GM21529 (cell line): ENCODE results near the gene PGLYRP2.

Experiments used
- ATAC-seq: cut with Tn5 transposase; IDR thresholded peaks from one replicate; pipeline ENCODE4 v1.9.1; 2021; ENCODE audit not compliant: unreplicated experiment

The PGLYRP2 gene

DNA sequence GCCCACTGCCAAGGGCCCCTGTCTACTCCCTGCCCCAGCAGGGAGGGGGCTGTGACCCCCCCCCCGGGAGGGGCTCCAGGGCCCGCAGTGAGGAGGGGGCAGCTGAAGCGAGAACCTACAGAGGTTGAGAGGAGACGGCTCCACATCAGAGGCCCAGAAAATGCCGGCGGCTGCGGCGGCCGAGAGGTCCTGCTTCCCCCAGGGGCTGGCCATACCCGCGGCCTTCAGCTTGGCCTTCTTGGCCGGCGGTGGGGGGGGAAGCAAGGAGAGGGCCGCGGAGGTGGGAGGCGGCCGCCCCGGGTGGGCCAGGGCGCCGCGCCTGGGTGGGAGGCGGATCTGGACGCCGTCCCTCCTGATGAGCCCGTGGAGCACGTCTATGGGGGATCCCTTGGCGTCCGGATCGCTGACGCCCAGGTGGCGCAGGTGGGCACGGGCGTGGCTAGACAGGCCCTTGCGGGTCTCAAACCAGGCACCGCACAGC, 51.3 kb downstream of the PGLYRP2 start:
- no peak for ATAC-seq

DNA sequence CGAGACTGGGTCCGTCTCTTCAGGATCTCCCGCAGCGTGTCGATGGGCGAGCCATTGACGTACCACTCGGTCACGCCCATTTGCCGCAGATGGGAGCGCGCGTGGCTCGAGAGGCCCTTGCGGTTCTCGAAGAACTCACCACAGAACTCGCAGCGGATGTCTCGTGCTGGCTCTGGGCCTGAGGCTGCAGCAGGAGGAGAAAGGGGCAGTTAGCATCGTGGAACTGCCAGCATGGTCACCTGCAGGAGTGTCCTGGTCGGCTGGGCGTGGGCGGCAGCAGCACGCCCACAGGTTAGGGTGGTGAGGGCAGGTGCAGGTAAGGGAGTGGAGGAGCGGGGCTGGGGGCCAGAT, 52.0 kb downstream of the PGLYRP2 start:
- no peak for ATAC-seq

DNA sequence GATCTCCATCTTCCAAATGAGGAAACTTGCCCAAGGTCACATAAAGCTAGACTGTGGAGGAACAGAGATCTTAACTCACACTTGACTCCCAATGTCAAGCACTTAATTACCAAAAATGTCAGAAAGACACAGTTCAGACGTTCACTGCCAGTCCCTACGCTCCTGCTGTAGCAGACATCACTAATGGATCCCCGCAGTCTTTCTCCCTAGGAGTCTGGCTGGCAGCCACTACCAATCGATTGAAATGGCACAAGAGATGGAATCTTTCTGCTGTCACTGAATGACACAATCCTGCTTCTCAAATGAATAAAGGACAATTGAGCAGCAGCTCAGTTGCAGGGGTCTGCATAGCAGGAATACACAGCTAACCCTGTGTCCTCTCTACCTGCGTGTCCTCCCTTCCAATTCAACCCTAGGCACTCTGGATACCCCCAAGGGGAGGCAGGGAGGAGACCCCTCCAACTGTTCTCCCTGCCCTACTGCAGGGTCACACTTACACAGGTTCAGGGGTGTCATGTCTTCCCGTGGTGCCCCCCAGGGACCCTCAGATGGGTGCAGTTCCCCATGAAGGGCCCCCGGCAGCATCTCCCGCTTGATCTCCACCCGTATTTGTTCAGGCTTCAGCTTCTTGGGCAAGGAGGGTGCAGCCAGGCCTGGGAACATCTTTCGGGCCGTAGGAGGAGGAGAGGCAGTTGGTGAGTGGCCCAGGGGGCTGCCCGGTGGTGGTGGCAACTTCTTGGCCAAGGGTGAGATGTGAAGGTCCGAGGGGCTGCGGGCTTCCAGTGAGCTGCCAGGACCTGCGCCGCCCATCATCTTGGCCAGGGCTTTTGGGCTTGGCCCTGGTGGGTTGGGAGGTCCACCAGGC, 52.6 kb downstream of the PGLYRP2 start:
- ATAC-seq: no peak

DNA sequence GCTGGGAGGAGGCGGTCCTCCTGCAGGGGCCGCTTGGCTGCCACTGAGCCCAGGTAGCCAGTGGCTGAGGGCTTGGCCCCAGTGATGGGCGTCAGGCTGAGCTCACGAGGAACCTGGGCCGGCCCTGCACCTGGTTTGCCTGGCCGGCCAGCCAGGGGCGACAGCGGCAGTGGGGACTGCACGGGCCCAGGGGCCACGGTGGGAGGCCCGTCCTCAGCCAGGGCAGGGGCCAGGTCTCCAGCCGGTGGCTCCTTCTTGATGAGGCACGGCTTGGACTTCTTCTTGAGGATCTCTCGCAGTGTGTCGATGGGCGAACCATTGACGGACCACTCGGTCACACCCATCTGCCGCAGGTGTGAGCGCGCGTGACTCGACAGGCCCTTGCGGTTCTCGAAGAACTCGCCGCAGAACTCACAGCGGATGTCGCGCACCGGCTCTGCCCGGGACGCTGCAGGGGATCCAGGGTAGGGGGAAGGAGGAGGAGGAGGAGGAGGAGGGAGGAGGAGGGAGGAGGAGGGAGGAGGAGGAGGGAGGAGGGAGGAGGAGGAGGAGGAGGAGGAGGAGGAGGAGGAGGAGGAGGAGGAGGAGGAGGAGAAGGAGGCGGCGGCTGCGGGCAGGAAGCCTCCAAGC, 53.9 kb downstream of the PGLYRP2 start:
- ATAC-seq: no peak

DNA sequence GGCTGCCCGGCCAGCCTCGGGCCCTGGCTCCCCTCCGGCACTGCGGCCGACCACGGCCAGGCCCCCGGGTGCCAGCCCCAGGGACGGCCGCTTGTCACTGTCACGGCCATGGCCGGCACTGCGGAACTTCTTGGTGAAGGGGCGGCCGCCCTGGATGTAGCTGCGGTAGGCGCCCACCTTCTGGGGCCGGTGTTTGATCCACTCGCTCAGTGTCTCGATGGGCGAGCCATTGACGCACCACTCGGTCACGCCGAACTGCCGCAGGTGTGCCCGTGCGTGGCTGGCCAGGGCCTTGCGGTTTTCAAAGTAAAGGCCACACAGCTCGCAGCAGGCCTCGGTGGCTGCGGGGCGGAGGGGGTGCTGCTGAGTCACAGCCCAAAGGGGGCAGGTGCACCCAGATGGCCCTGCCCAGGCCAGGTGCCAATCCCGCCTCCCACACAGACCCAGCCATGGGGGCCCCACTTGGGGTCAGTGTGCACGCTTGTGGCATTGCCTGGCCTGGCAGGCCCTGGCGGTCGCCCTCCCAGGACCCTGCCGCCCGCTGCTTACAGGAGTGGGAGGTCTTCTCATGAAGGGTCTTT, 54.5 kb downstream of the PGLYRP2 start:
- ATAC-seq: no peak

DNA sequence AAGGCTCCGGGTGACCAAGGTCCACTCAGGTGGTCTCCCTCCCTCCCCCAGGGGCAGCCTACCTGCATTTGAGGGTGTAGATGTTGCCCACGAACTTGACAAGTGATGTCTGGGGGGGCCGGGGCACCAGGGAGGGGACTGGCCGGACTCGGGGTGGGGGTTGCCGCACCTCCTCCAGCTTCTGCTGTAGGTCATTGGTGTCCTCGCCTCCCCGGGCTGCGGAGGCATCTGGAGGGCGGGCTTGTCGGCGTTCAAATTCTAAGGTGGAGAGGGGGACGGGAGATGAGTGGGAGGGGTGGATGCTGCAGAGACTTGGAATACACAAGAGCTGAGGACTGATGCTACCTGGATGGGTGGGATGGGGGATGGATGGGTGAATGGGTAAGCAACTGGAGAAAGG, 55.2 kb downstream of the PGLYRP2 start:
- ATAC-seq: no peak

DNA sequence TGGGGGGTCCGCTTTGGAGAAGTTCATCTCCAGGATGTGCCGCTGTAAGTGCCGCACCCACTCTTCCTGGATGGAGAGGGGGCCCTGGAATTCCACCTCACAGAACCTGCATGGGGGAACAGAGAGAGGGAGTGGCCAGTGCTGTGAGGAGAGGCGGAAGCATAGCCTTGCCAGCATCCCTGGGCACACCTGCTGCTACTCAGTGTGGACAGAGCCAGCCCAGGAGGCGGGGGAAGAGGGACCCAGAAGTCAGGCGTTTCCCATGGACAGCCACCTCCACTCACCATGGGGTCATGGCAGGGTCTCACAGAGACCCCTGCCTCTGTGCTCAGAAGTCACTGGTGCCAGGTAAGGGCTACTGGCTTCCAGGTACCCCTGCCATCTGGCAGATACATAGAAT, 56.2 kb downstream of the PGLYRP2 start:
- no peak for ATAC-seq

DNA sequence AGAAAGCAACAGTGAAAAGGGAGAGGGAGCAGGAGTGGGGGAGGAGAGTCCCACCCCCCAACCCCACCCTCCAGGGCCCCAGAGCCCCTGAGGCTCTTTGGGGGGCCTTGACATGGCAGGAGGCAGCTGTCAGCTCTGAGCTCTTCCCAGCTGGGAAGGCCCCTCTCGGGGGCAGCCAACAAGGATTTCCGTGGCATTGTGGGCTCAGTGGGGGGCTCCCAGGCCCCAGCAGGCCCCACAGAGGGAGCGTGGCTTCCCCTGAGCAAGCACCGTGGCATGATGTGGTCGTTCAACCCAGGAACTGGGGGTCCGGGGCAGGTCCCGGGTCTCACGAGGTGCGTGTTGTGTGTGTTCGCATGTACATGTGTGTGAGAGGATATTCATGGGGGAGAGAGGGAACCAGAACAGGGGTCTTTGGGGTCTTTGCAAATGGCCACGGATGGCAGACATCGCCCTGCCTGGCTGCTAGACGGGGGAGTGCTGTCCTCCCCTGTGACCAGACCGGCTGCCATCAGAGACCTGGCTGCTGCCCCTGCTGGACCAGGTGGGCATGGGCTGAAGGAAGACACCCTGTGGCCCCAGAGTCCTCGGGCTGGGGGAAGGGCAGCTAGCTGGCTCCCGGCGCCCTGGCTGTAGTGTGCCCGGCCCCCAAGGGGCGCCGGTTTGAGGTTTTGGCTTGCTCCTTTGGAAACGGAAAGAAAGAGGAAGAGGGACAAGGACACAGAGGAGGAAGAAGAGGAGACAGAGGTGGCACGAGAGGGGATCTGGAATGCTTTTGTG, 56.8 kb downstream of the PGLYRP2 start:
- no peak for ATAC-seq

DNA sequence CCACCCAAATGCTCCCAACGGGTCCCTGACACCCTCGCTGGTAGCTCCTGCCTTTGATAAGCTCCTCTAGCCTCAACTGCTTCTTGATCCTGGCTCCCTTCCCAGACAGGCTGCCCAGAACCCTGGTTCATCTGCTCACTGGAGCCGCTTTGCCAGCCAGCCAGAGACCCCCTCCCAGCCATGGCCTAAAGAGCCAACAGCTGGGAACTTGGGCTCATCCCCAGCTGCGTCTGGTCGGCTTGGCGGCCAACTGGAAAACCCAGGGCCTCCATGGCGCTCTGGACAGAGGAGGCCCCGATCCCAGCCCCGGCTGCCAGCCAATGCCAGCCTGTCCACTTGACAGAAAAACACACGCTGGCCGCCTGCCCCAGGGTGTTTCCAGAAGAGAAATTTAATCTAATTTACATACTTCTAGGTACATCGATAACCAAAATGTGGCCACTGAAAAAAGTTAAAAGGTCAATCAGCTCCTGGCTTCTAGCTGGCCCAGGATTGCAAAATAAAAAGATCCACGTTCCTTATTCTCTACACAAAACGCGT, 57.5 kb downstream of the PGLYRP2 start:
- ATAC-seq: no peak

DNA sequence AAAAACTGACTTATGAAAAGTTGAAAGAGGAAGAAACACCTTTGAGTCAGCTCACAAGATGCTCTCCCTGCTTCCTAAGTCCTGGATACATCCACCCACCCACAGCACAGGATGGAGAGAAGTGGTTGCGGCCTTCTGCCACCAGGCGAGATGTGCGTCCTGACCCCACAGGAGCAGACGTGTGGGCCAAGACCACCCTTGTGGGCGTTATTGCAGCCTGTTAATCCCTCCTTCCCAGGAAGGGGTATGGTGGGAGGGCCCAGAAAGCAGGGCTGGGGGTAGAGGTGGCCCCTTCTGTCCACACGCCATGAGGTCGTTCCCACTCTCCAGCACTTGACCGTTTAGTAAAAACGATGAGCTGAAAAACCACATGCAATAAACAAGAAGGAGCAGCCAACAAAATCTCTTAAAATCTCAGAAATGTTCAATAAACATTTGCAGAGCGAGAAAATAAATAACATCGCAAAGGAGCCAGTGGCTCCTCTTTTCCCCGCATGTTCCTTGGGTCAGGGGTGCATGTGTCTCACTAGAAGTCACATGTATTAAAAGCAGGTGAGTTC, 58.1 kb downstream of the PGLYRP2 start:
- no peak for ATAC-seq

DNA sequence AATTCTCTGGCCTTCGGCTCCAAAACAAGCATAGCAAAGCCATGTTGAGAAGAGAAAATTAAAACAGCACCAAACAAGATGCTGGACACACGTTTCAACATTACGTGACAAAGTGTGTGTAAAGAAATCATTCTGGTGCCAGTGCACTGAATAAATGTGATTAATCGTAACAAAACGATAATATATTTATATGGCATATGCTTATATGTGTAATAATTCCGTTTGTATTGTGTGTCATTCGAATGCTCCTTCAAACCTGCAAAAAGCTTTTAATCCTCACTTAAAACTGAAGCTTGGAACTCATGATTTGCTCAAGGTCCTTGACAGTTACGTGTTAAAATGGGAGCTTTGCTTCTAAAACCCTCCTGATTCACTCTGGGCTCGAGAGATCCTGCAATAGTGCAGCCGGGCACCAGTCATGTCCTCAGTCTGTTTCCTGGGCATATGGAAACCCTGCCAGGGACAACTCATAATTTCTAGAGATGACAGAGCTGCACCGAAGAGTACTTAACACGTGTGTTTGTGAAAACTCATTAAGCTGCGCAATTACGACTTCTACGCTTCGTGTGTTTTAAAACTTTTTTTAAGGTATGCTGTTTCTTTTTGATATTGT, 59.8 kb downstream of the PGLYRP2 start:
- no peak for ATAC-seq
